H9 (cell line): ENCODE data around the gene DTYMK. TPM values are rescaled to one million over a fixed set of nuclear protein-coding genes. Genes with fewer than 3 reads are reported as not detected.
"Not testable (repeated sequence)": the region's sequence is repeated elsewhere in the genome, so short reads cannot be mapped to it uniquely, and the experiment has no call there.

Experiments
- DNase-seq: peaks from one replicate; pipeline ENCODE4 v3.0.0-alpha.2; 2017
- H2AFZ ChIP-seq: one replicate; pipeline ENCODE4 v1.6.1; 2013; ENCODE audit warnings: mild to moderate bottlenecking, low read length, control low read depth, moderate library complexity
- H2AK5ac ChIP-seq: 2 replicates; pipeline ENCODE4 v1.6.1; 2013; ENCODE audit warnings: low read length, control low read depth, mixed read lengths; ENCODE audit not compliant: insufficient read length
- H2BK120ac ChIP-seq: one replicate; pipeline ENCODE4 v1.6.1; 2013; ENCODE audit warnings: low read depth, mild to moderate bottlenecking, low read length, control low read depth, inconsistent platforms; ENCODE audit not compliant: poor library complexity, severe bottlenecking
- H2BK12ac ChIP-seq: 2 replicates; pipeline ENCODE4 v1.6.1; 2013; ENCODE audit warnings: low read length, control low read depth, mixed read lengths, low read depth; ENCODE audit not compliant: insufficient read length
- H2BK15ac ChIP-seq: 2 replicates; pipeline ENCODE4 v1.6.1; 2013; ENCODE audit warnings: low read depth, low read length, control low read depth
- H2BK20ac ChIP-seq: one replicate; pipeline ENCODE4 v1.6.1; 2013; ENCODE audit warnings: low read depth, mild to moderate bottlenecking, low read length, control low read depth, inconsistent platforms; ENCODE audit not compliant: poor library complexity, severe bottlenecking
- H2BK5ac ChIP-seq: 2 replicates; pipeline ENCODE4 v1.6.1; 2013; ENCODE audit warnings: low read length, control low read depth, mixed read lengths; ENCODE audit not compliant: insufficient read length
- H3K14ac ChIP-seq: 2 replicates; pipeline ENCODE4 v1.6.1; 2013; ENCODE audit warnings: low read length, control low read depth; ENCODE audit not compliant: insufficient read depth
- H3K18ac ChIP-seq: 2 replicates; pipeline ENCODE4 v1.6.1; 2013; ENCODE audit warnings: low read depth, mild to moderate bottlenecking, mixed read lengths, low read length, control low read depth; ENCODE audit not compliant: insufficient read length
- H3K23ac ChIP-seq: 2 replicates; pipeline ENCODE4 v1.6.1; 2013; ENCODE audit warnings: low read length, control low read depth, mixed read lengths, low read depth; ENCODE audit not compliant: insufficient read length
- H3K23me2 ChIP-seq: 2 replicates; pipeline ENCODE4 v1.6.1; 2013; ENCODE audit warnings: low read depth, mild to moderate bottlenecking, mixed read lengths, low read length, control low read depth; ENCODE audit not compliant: insufficient read length, poor library complexity, severe bottlenecking
- H3K27ac ChIP-seq: 2 replicates; pipeline ENCODE4 v1.5.1; 2013; ENCODE audit warnings: low read length, control low read depth, mixed read lengths, low read depth; ENCODE audit not compliant: insufficient read length
- H3K27me3 ChIP-seq: 2 replicates; pipeline ENCODE4 v1.6.1; 2013; ENCODE audit warnings: low read length, control low read depth, inconsistent platforms; ENCODE audit not compliant: insufficient read depth
- H3K4ac ChIP-seq: 2 replicates; pipeline ENCODE4 v1.6.1; 2013; ENCODE audit warnings: low read depth, mild to moderate bottlenecking, control low read depth, inconsistent platforms, low read length, moderate library complexity
- H3K4me1 ChIP-seq: 2 replicates; pipeline ENCODE4 v1.6.1; 2013; ENCODE audit warnings: low read length, control low read depth, inconsistent platforms; ENCODE audit not compliant: insufficient read depth
- H3K4me2 ChIP-seq: 2 replicates; pipeline ENCODE4 v1.6.1; 2013; ENCODE audit warnings: low read length, control low read depth, mixed read lengths; ENCODE audit not compliant: insufficient read length, insufficient read depth
- H3K56ac ChIP-seq: 2 replicates; pipeline ENCODE4 v1.6.1; 2013; ENCODE audit warnings: low read depth, mild to moderate bottlenecking, mixed read lengths, low read length, control low read depth; ENCODE audit not compliant: insufficient read length
- H3K79me1 ChIP-seq: 2 replicates; pipeline ENCODE4 v1.6.1; 2013; ENCODE audit warnings: low read depth, mild to moderate bottlenecking, moderate library complexity, low read length, control low read depth, inconsistent platforms; ENCODE audit not compliant: insufficient read depth, poor library complexity, severe bottlenecking
- H3K79me2 ChIP-seq: 2 replicates; pipeline ENCODE4 v1.6.1; 2013; ENCODE audit warnings: low read length, control low read depth, inconsistent platforms; ENCODE audit not compliant: insufficient read depth
- H3K9ac ChIP-seq: 2 replicates; pipeline ENCODE4 v1.6.1; 2013; ENCODE audit warnings: low read length, control low read depth, mixed read lengths; ENCODE audit not compliant: insufficient read length; ENCODE audit errors: extremely low read depth
- H3K9me3 ChIP-seq: one replicate; pipeline ENCODE4 v1.6.1; 2013; ENCODE audit warnings: low read depth, low read length, inconsistent platforms; ENCODE audit not compliant: control insufficient read depth
- H3T11ph ChIP-seq: one replicate; pipeline ENCODE4 v1.6.1; 2013; ENCODE audit warnings: mild to moderate bottlenecking, low read length, control low read depth, inconsistent platforms
- H4K20me1 ChIP-seq: one replicate; pipeline ENCODE4 v1.6.1; 2013; ENCODE audit not compliant: control insufficient read depth, insufficient read length, insufficient read depth
- H4K5ac ChIP-seq: 2 replicates; pipeline ENCODE4 v1.6.1; 2013; ENCODE audit warnings: low read depth, mild to moderate bottlenecking, mixed read lengths, low read length, control low read depth; ENCODE audit not compliant: insufficient read length
- H4K8ac ChIP-seq: replicated peaks from 2 replicates; pipeline ENCODE4 v1.6.1; 2013; ENCODE audit warnings: low read length, control low read depth, mixed read lengths, low read depth; ENCODE audit not compliant: insufficient read length
- H4K91ac ChIP-seq: 2 replicates; pipeline ENCODE4 v1.6.1; 2013; ENCODE audit warnings: low read depth, mild to moderate bottlenecking, moderate library complexity, mixed read lengths, low read length, control low read depth; ENCODE audit not compliant: insufficient read length
- H3K27ac Mint-ChIP-seq, 3 experiments: 2 replicates in 2 of 3; 3 replicates in 1 of 3; pipeline ENCODE4 v1.8.0; 2020 to 2021; ENCODE audit warnings: mixed read lengths in 3 of 3, mild to moderate bottlenecking in 1 of 3, moderate library complexity in 1 of 3
- H3K27me3 Mint-ChIP-seq: 2 replicates; pipeline ENCODE4 v1.8.0; 2021; ENCODE audit warnings: low read depth, mild to moderate bottlenecking, moderate library complexity, mixed read lengths
- H3K36me3 Mint-ChIP-seq, 3 experiments: 2 replicates in 2 of 3; 3 replicates in 1 of 3; pipeline ENCODE4 v1.8.0; 2020 to 2021; ENCODE audit warnings: low read depth in 3 of 3, mixed read lengths in 3 of 3; ENCODE audit not compliant: insufficient read depth in 1 of 3
- H3K4me1 Mint-ChIP-seq, 2 experiments: 2 replicates each; pipeline ENCODE4 v1.8.0; 2020; ENCODE audit warnings: mixed read lengths in 2 of 2
- H3K4me3 Mint-ChIP-seq, 2 experiments: 2 replicates in 1 of 2; 3 replicates in 1 of 2; pipeline ENCODE4 v1.8.0; 2020 to 2021; ENCODE audit warnings: mild to moderate bottlenecking in 2 of 2, mixed read lengths in 2 of 2, moderate library complexity in 1 of 2
- H3K9me3 Mint-ChIP-seq, 2 experiments: 2 replicates in 1 of 2; 3 replicates in 1 of 2; pipeline ENCODE4 v1.8.0; 2020; ENCODE audit warnings: mild to moderate bottlenecking in 2 of 2, mixed read lengths in 2 of 2, moderate library complexity in 1 of 2
- CTCF ChIP-seq: fragments of 200-600 bp; sonication (generic); conservative IDR thresholded peaks from 3 replicates; pipeline ENCODE4 v1.8.0; 2021; ENCODE audit warnings: antibody characterized with exemption, mild to moderate bottlenecking
- WGBS: extraction: QIAGEN DNeasy Blood & Tissue Kit; methylation state at CpG from one replicate; pipeline ENCODE4 v1.1.7; 2013; ENCODE audit warnings: missing lambda C conversion rate, low lambda C conversion rate, mixed read lengths; ENCODE audit not compliant: insufficient read length; ENCODE audit errors: extremely low coverage; 5-methylcytosine and 5-hydroxymethylcytosine counted together
- total RNA-seq: library from RNA; stranded (reverse); gene quantifications from 2 replicates; pipeline ENCODE4 v1.2.1, GENCODE V29; 2021

Gene DTYMK
- total RNA-seq, 1 experiment from 2014 or later = 76.0 TPM

GRCh38 chr2:241665731-241666440 lies 20.7 kb downstream of the DTYMK start:
- no peaks in the 10 kb centered on the region for H3K9me3 Mint-ChIP-seq
- H4K8ac ChIP-seq = no peak overlapping the region
- H4K91ac ChIP-seq = no peak overlapping the region
- no peak for TF ChIP-seq CTCF
- H3K27ac Mint-ChIP-seq = no peak overlapping the region
- H3K79me2 ChIP-seq = no peaks in the 10 kb centered on the region
- no peak overlapping the region for H3K4me3 Mint-ChIP-seq
- H2BK12ac ChIP-seq = no peak overlapping the region
- H3K9ac ChIP-seq = no peak overlapping the region
- no peak overlapping the region for H2BK120ac ChIP-seq
- no peak overlapping the region for H3K18ac ChIP-seq
- WGBS = no CpG with 5 or more reads among the region's 23 CpGs
- H4K5ac ChIP-seq = no peak overlapping the region
- H3K79me1 ChIP-seq = no peaks in the 10 kb centered on the region
- H2AK5ac ChIP-seq = no peak overlapping the region
- no peaks in the 10 kb centered on the region; the same call in 1 of the 2 replicates for H3K27me3 Mint-ChIP-seq
- H3K9me3 ChIP-seq = no peaks in the 10 kb centered on the region
- no peak overlapping the region for H2BK15ac ChIP-seq
- H3K4me1 Mint-ChIP-seq = peaks cover 2 to 5% of the 10 kb centered on the region in 2 experiments; a peak in 3 of 4 replicates
- peaks cover 10 to 60% (median 60%) of the 10 kb centered on the region in 3 experiments; a peak in 6 of 7 replicates for H3K36me3 Mint-ChIP-seq
- DNase-seq = no peak
- no peaks in the 10 kb centered on the region; the same call in 1 of the 2 replicates for H3K27me3 ChIP-seq
- no peak overlapping the region for H2BK5ac ChIP-seq
- no peak overlapping the region for H2AFZ ChIP-seq
- H3K23me2 ChIP-seq = no peaks in the 10 kb centered on the region
- H3K23ac ChIP-seq = no peak overlapping the region
- no peak overlapping the region for H3T11ph ChIP-seq
- H3K27ac ChIP-seq = no peak overlapping the region
- H3K14ac ChIP-seq = no peak overlapping the region
- no peak overlapping the region for H3K4ac ChIP-seq
- no peak overlapping the region for H3K56ac ChIP-seq
- no peaks in the 10 kb centered on the region for H3K4me1 ChIP-seq
- H4K20me1 ChIP-seq = no peaks in the 10 kb centered on the region
- no peak overlapping the region for H3K4me2 ChIP-seq
- H2BK20ac ChIP-seq = no peak overlapping the region

- not testable (repeated sequence) for DNase-seq, H3K4me1 Mint-ChIP-seq, H3K27ac Mint-ChIP-seq, H3K4me3 Mint-ChIP-seq, H4K8ac ChIP-seq, H3K4ac ChIP-seq, H2BK5ac ChIP-seq, H3K27me3 Mint-ChIP-seq, H3K56ac ChIP-seq, H2BK20ac ChIP-seq, H3K14ac ChIP-seq, H3K79me2 ChIP-seq, H3K18ac ChIP-seq, H3K4me2 ChIP-seq, H2BK120ac ChIP-seq, H3K9me3 ChIP-seq, H2BK15ac ChIP-seq, H3K4me1 ChIP-seq, H3K9me3 Mint-ChIP-seq, H2AK5ac ChIP-seq, H3K23ac ChIP-seq, H4K20me1 ChIP-seq, H3T11ph ChIP-seq, H3K27me3 ChIP-seq, H2AFZ ChIP-seq, H3K79me1 ChIP-seq, H3K9ac ChIP-seq, H3K23me2 ChIP-seq, H3K27ac ChIP-seq, H2BK12ac ChIP-seq, H4K91ac ChIP-seq, H4K5ac ChIP-seq
- no CpG with 5 or more reads among the region's 24 CpGs for WGBS
- peaks cover 15 to 58% (median 54%) of the 10 kb centered on the region in 3 experiments; a peak in 6 of 7 replicates for H3K36me3 Mint-ChIP-seq
Measured at GRCh38 chr2:241662731-241663130, 23.9 kb downstream of the DTYMK start.
